ENCODE measurements around the gene PIK3CD.
A peak's percentile ranks its signal among the peaks of the same experiment; 100 is the strongest.
"Not testable (repeated sequence)": the region's sequence is repeated elsewhere in the genome, so short reads cannot be mapped to it uniquely, and the experiment has no call there.

The PIK3CD gene

GRCh38 chr1:9654051-9654833, 2.7 kb downstream of the PIK3CD start:
- DNase-seq (ENCODE audit: low read depth in 2 of 2): no peak

- DNase-seq (ENCODE audit: low read depth in 2 of 2): no peak
Observed at GRCh38 chr1:9654834-9655723, 3.5 kb downstream of the PIK3CD start.

- DNase-seq (ENCODE audit: low read depth in 2 of 2): no peak
Observed at GRCh38 chr1:9655836-9656235, 4.3 kb downstream of the PIK3CD start.

GRCh38 chr1:9657521-9658032, 6.0 kb downstream of the PIK3CD start:
- no peak for DNase-seq (ENCODE audit: low read depth in 2 of 2)

- DNase-seq (ENCODE audit: low read depth in 2 of 2): no peak
Observed at GRCh38 chr1:9658199-9658598, 6.7 kb downstream of the PIK3CD start.

- no peak for DNase-seq (ENCODE audit: low read depth in 2 of 2)
Observed at GRCh38 chr1:9659328-9659727, 7.8 kb downstream of the PIK3CD start.

- no peak for DNase-seq (ENCODE audit: low read depth in 2 of 2)
Observed at GRCh38 chr1:9663257-9663656, 11.7 kb downstream of the PIK3CD start.

- DNase-seq (ENCODE audit: low read depth in 2 of 2): no peak
Observed at GRCh38 chr1:9665193-9665592, 13.7 kb downstream of the PIK3CD start.

- DNase-seq (ENCODE audit: low read depth in 2 of 2): no peak
Observed at GRCh38 chr1:9668080-9668479, 16.5 kb downstream of the PIK3CD start.

GRCh38 chr1:9670085-9670484, 18.6 kb downstream of the PIK3CD start:
- no peak for DNase-seq (ENCODE audit: low read depth in 2 of 2)

GRCh38 chr1:9671377-9672140, 20.0 kb downstream of the PIK3CD start:
- DNase-seq (ENCODE audit: low read depth in 2 of 2): no peak

- no peak for DNase-seq (ENCODE audit: low read depth in 2 of 2)
Observed at GRCh38 chr1:9672444-9672843, 20.9 kb downstream of the PIK3CD start.

- no peak for DNase-seq (ENCODE audit: low read depth in 2 of 2)
Observed at GRCh38 chr1:9675393-9675792, 23.9 kb downstream of the PIK3CD start.

GRCh38 chr1:9676128-9676527, 24.6 kb downstream of the PIK3CD start:
- not testable (repeated sequence) for DNase-seq (ENCODE audit: low read depth in 2 of 2)

GRCh38 chr1:9676815-9677393, 25.4 kb downstream of the PIK3CD start:
- no peak for DNase-seq (ENCODE audit: low read depth in 2 of 2)

- DNase-seq (ENCODE audit: low read depth in 2 of 2): no peak
Observed at GRCh38 chr1:9680091-9680490, 28.6 kb downstream of the PIK3CD start.

- DNase-seq (ENCODE audit: low read depth in 2 of 2): no peak
Observed at GRCh38 chr1:9680828-9681227, 29.3 kb downstream of the PIK3CD start.

GRCh38 chr1:9684801-9685200, 33.3 kb downstream of the PIK3CD start:
- DNase-seq (ENCODE audit: low read depth in 2 of 2): no peak

GRCh38 chr1:9687120-9687873, 35.8 kb downstream of the PIK3CD start:
- peak; percentile 40 to 55 for DNase-seq (ENCODE audit: low read depth in 2 of 2)

- no peak for DNase-seq (ENCODE audit: low read depth in 2 of 2)
Observed at GRCh38 chr1:9687874-9688582, 36.5 kb downstream of the PIK3CD start.

Data from stimulated activated CD8-positive, alpha-beta memory T cell treated with anti-CD3 and anti-CD28 coated beads, Interleukin-7, amount 100 ng/mL, for 1 hour (primary cell).